Activated T-cell treated with anti-CD3 and anti-CD28 coated beads for 1 hour (primary cell): ENCODE results near the gene RPS8.
A peak's percentile ranks its signal among the peaks of the same experiment; 100 is the strongest.
"Not testable (repeated sequence)": the region's sequence is repeated elsewhere in the genome, so short reads cannot be mapped to it uniquely, and the experiment has no call there.

ENCODE experiments used
- DNase-seq: peaks from one replicate; pipeline ENCODE4 v3.0.0-alpha.2; 2020; ENCODE audit warnings: low read depth

Gene RPS8

GRCh38 chr1:44803312-44804095, 28.2 kb downstream of the RPS8 start:
- DNase-seq = no peak

DNA sequence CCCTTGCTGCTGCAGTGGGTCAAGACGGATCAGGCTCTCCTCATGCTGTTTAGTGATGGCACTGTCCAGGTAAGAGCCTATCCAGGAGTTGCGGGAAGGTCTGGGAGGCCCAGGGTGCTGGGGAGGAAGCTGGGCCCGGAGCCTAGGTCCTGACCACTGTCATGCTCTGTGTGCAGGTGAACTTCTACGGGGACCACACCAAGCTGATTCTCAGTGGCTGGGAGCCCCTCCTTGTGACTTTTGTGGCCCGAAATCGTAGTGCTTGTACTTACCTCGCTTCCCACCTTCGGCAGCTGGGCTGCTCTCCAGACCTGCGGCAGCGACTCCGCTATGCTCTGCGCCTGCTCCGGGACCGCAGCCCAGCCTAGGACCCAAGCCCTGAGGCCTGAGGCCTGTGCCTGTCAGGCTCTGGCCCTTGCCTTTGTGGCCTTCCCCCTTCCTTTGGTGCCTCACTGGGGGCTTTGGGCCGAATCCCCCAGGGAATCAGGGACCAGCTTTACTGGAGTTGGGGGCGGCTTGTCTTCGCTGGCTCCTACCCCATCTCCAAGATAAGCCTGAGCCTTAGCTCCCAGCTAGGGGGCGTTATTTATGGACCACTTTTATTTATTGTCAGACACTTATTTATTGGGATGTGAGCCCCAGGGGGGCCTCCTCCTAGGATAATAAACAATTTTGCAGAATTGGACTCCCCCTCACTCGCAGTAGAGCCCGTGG, 30.1 kb downstream of the RPS8 start:
- DNase-seq = no peak

- no peak for DNase-seq
Observed at GRCh38 chr1:44806025-44806703, 30.8 kb downstream of the RPS8 start.

DNA sequence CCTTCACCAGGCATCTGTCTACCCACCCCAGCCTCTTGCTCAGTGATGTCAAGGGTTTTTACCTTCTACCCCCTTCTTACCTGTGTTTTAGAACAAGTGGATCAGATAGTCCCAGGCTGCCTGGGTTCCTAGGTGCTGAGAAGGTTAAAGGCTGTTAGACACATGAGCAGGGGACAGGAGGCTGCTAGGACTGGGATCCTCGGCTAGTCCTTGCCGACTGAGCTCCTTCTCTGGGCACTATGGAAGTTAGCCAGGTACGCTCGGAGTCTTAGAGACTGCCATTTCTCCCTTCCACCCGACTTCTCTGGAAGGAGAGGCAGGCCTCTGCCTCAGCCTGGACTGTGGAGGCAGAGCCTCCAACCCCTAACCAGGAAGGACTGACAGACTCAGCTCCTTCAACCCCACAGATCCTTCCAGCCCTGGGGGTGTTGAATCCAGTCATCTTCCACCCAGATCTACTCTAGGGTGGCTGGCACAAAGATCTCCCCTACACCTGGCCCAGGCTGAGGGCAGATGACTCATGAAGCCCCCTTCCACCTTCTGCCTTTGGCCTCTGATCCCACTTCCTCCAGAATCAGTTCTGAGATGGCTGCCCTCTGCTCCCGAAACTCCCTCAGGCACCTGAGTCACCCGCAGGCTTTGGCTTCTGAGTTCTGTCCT, 31.5 kb downstream of the RPS8 start, which contains the start of gene DYNLT4:
Gene DYNLT4, minus strand, starts transcription at position 648 of the 660 bp plus-strand sequence. CDS start 683 bp downstream, outside the sequence.
- DNase-seq = no peak

GRCh38 chr1:44807364-44808062, 32.2 kb downstream of the RPS8 start:
- DNase-seq = peak; percentile 88

GRCh38 chr1:44808063-44808937, 33.0 kb downstream of the RPS8 start, which contains the start of gene BTBD19:
BTBD19 (plus strand) TSS chr1:44808523; CDS start chr1:44808821, 298 bp downstream.
- DNase-seq = peak; percentile 45

- DNase-seq = peak; percentile 77
Observed at GRCh38 chr1:44808938-44809917, 33.9 kb downstream of the RPS8 start.

GRCh38 chr1:44810101-44810761, 34.9 kb downstream of the RPS8 start:
- no peak for DNase-seq

DNA sequence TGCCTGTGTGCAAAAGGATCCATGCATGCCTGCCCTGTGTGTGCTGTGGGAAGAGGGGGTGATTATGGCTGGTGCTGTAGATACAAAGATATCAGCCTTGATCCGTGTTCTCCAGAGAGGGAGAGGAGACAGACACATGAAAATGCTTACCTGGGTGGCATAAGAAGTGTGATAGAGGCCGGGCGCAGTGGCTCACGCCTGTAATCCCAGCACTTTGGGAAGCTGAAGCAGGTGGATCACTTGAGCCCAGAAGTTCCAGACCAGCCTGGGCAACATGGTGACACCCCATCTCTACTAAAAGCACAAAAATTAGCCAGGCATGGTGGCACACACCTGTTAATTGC, 35.4 kb downstream of the RPS8 start:
- DNase-seq = not testable (repeated sequence)

DNA sequence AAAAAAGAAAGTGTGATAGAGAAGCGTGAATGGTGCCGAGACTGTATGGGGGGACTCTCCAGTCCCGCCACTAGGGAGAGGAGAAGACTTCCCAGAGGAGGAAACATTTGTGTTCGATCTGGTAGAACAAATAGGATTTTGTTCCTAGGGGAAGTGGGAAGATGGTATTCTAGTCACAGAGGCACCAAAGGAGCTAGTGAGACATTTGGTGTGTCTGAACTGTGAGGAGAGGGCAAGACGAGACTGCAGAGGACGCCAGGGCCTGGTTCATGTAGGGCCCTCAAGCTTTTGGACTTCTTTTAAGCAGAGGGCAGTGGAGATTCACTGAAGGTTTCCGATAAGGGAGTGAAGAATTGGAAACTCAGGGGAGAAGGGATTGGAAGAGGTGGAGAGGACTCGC, 35.9 kb downstream of the RPS8 start:
- no peak for DNase-seq

- DNase-seq = no peak
Observed at GRCh38 chr1:44812822-44813543, 37.6 kb downstream of the RPS8 start.

- not testable (repeated sequence) for DNase-seq
Observed at GRCh38 chr1:44815926-44816325, 40.6 kb downstream of the RPS8 start.

- no peak for DNase-seq
Observed at GRCh38 chr1:44817307-44817706, 42.0 kb downstream of the RPS8 start.

- DNase-seq = no peak
Observed at GRCh38 chr1:44817771-44818495, 42.6 kb downstream of the RPS8 start.

GRCh38 chr1:44819196-44819607, 43.9 kb downstream of the RPS8 start:
- no peak for DNase-seq

- DNase-seq = peak; percentile 74
Observed at GRCh38 chr1:44819608-44820327, 44.4 kb downstream of the RPS8 start.
